Sigmoid colon (tissue), 7 donors: Measurements from ENCODE around the gene EGFLAM. TPM values are rescaled to one million over a fixed set of nuclear protein-coding genes. Genes with fewer than 3 reads are reported as not detected.

Experiments
- DNase-seq: peaks from one replicate; pipeline ENCODE4 v3.0.0-alpha.2; 2019
- H3K27ac ChIP-seq, 4 donors: fragments of 200-600 bp; sonication (generic); one replicate each; pipeline ENCODE4 v1.5.1; 2016 to 2019; ENCODE audit warnings: mild to moderate bottlenecking in 1 of 4
- H3K27me3 ChIP-seq, 3 donors: fragments of 200-600 bp; sonication (generic); one replicate each; pipeline ENCODE4 v1.5.1; 2019; ENCODE audit warnings: mild to moderate bottlenecking in 1 of 3
- H3K36me3 ChIP-seq, 4 donors: fragments of 200-600 bp; sonication (generic); one replicate each; pipeline ENCODE4 v1.5.1; 2016 to 2019
- H3K4me1 ChIP-seq, 4 donors: fragments of 200-600 bp; sonication (generic); one replicate each; pipeline ENCODE4 v1.5.1; 2017 to 2019
- H3K4me3 ChIP-seq, 4 donors: fragments of 200-600 bp; sonication (generic); one replicate each; pipeline ENCODE4 v1.5.1; 2017 to 2019; ENCODE audit warnings: mild to moderate bottlenecking in 2 of 4, moderate library complexity in 1 of 4
- H3K9me3 ChIP-seq, 4 donors: fragments of 200-600 bp in 3 of 4; sonication (generic) in 3 of 4; one replicate each; pipeline versions ENCODE4 v1.5.1 to v1.6.1; 2013 to 2019
- EP300 ChIP-seq, 4 donors: sonication (generic); formaldehyde crosslinking; IDR thresholded peaks; one replicate each; pipeline ENCODE4 v1.6.1; 2017; ENCODE audit warnings: antibody characterized with exemption in 4 of 4
- POLR2A ChIP-seq, 2 donors: fragments of 450-650 bp; IDR thresholded peaks; one replicate each; pipeline ENCODE4 v1.6.1; 2016; ENCODE audit warnings: antibody characterized with exemption in 2 of 2, mild to moderate bottlenecking in 2 of 2, moderate library complexity in 2 of 2
- POLR2AphosphoS5 ChIP-seq, 4 donors: sonication (generic); formaldehyde crosslinking; IDR thresholded peaks; one replicate each; pipeline ENCODE4 v1.6.1; 2017; ENCODE audit warnings: antibody characterized with exemption in 4 of 4
- WGBS, 2 donors: extraction: QIAGEN DNeasy Blood & Tissue Kit; methylation state at CpG; one replicate each; pipeline ENCODE4 v1.1.7; 2013; 5-methylcytosine and 5-hydroxymethylcytosine counted together
- intact Hi-C: fragments of 100-400 bp; cut with DNase I; formaldehyde crosslinking; loops from one replicate; pipeline ENCODE4 v1.15.1; 2023
- polyA plus RNA-seq, 3 donors: library from polyadenylated mRNA; stranded (reverse); fragments of 200-250 nt; gene quantifications; one replicate each; pipeline ENCODE4 v1.2.3, GENCODE V29; 2013
- total RNA-seq, 4 donors: library from RNA; depleted of rRNA; stranded (reverse); fragments of >200 nt; gene quantifications; one replicate each; pipeline ENCODE4 v1.1.0, GENCODE V29; 2016
- TF ChIP-seq, protein P1 (sequence below), 4 experiments: fragments of 450-650 bp in 3 of 4; fragments of 200-600 bp in 1 of 4; IDR thresholded peaks; one replicate each; pipeline ENCODE4 v1.5.1; 2016 to 2019; ENCODE audit warnings: antibody characterized with exemption in 4 of 4, mild to moderate bottlenecking in 3 of 4, moderate library complexity in 2 of 4
- donor health status: healthy with polysubstance abuse.
- donor health status: Bipolar disorder and iron deficiency.
- donor health status: healthy.

The EGFLAM gene
- total and polyA plus RNA-seq, 7 donors, result 0.46 to 5.7 (median 2.5) TPM

DNA sequence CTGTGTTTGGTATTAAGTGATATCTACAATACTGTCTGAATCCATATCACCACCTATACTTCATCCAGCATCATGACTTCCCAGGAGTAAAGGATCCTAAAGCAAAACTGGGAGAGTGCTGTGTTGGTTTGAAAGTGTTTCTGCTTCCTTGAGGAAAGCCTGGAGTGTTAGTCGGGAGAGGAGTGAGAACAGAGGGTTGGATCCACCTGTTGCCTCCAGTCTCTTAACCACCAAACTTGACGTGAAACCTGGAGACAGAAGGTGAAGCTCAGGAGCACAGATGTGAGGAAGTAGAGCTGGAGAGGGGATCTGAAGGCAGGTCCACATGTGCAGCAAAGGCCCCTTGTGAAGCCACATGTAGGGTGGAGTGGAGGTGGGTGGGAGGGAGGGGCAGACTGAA is 88.2 kb downstream of the EGFLAM start:
- no peak for TF ChIP-seq POLR2AphosphoS5 (IDR thresholded peaks at IDR 0.05)
- TF ChIP-seq POLR2A (IDR thresholded peaks at IDR 0.05), result no peak
- TF ChIP-seq, protein P1, sequence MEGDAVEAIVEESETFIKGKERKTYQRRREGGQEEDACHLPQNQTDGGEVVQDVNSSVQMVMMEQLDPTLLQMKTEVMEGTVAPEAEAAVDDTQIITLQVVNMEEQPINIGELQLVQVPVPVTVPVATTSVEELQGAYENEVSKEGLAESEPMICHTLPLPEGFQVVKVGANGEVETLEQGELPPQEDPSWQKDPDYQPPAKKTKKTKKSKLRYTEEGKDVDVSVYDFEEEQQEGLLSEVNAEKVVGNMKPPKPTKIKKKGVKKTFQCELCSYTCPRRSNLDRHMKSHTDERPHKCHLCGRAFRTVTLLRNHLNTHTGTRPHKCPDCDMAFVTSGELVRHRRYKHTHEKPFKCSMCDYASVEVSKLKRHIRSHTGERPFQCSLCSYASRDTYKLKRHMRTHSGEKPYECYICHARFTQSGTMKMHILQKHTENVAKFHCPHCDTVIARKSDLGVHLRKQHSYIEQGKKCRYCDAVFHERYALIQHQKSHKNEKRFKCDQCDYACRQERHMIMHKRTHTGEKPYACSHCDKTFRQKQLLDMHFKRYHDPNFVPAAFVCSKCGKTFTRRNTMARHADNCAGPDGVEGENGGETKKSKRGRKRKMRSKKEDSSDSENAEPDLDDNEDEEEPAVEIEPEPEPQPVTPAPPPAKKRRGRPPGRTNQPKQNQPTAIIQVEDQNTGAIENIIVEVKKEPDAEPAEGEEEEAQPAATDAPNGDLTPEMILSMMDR (IDR thresholded peaks at IDR 0.05), result no peak
- no peak for TF ChIP-seq EP300 (IDR thresholded peaks at IDR 0.05)
- intact Hi-C loops, result no loop called here
- Histone ChIP-seq H3K9me3 (no peaks in the 10 kb centered on the region), H3K27me3 (no peaks in the 10 kb centered on the region), H3K4me3 (no peak overlapping the region), H3K36me3 (no peaks in the 10 kb centered on the region), H3K27ac (no peak overlapping the region), H3K4me1 (no peaks in the 10 kb centered on the region)
- 87 to 93% methylated on average over 2 of the region's 2 CpGs for WGBS, 2 donors
- DNase-seq, result no peak

DNA sequence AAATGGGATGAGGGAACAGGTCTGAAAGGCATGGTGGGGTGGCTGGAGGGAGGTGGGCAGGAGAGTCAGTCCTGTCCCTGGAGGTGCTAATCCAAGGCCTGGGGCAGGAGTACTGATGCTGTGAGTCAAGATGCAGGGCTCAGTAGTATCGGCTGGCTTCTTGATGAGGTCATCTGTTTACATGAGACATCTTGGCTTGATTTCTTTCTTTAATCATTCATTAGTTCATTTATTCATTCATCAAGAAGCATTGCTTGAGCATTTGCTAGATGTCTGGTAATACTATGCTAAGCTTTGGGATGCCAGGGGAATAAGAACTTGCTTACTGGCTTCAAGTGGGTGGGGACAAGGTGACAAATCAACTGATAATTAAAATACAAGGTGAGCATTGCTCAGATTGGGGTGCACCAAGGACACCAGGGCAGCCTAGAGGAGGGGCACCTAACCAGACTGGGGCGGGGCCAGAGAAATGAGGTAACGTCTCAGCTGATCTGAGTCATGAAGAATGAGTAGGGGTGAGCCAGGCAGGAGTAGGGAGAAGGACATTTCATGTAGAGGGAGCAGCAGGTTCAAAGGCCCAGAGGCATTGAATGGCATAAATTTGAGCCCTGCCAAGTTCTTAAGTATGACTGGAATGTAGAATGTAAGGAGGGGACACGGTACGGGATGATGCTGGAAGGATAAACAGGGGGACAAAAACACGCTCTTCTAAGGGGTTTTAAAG is 88.8 kb downstream of the EGFLAM start:
- intact Hi-C loops, result no loop called here
- no peaks in the 10 kb centered on the region for H3K27me3 ChIP-seq
- no peak for TF ChIP-seq POLR2AphosphoS5 (IDR thresholded peaks at IDR 0.05)
- TF ChIP-seq, protein P1 (IDR thresholded peaks at IDR 0.05), result no peak
- no peak for TF ChIP-seq EP300 (IDR thresholded peaks at IDR 0.05)
- no peak for TF ChIP-seq POLR2A (IDR thresholded peaks at IDR 0.05)
- no peak for DNase-seq
- no peak overlapping the region for H3K4me3 ChIP-seq
- no peaks in the 10 kb centered on the region for H3K36me3 ChIP-seq
- no peak overlapping the region for H3K27ac ChIP-seq
- H3K9me3 ChIP-seq, result no peaks in the 10 kb centered on the region
- no peaks in the 10 kb centered on the region for H3K4me1 ChIP-seq
- 81 to 86% methylated on average over 6 of the region's 6 CpGs for WGBS, 2 donors

DNA sequence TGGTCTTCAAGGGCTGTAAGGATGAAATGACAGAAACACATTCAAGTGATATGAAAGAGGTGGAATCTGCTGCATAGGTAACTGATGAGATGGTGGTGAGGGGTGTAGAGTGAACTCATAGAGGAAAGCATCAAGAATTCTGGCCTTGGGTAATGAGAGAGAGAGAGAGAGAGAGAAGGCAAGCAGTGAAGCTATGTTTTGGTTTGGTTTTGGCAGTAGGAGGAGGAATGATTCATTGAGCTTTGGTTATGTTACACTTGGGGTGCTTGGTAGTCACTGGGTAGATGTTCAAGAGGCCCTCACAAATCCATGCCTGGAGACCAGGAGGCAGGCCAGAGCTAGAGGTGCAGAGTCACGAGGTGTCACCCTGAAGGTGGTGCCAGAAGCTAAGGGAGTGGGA is 89.5 kb downstream of the EGFLAM start:
- no peaks in the 10 kb centered on the region for H3K4me1 ChIP-seq
- WGBS, 2 donors, result 37 to 72% methylated on average over 1 of the region's 1 CpG
- no peaks in the 10 kb centered on the region for H3K27me3 ChIP-seq
- TF ChIP-seq POLR2A (IDR thresholded peaks at IDR 0.05) (no peak), POLR2AphosphoS5 (IDR thresholded peaks at IDR 0.05) (no peak), EP300 (IDR thresholded peaks at IDR 0.05) (no peak)
- TF ChIP-seq, protein P1 (IDR thresholded peaks at IDR 0.05), result no peak
- H3K27ac ChIP-seq, result no peak overlapping the region
- H3K9me3 ChIP-seq, result no peaks in the 10 kb centered on the region
- no peaks in the 10 kb centered on the region for H3K36me3 ChIP-seq
- no peak overlapping the region for H3K4me3 ChIP-seq
- no peak for DNase-seq
- intact Hi-C loops, result no loop called here

- no peak for DNase-seq
- H3K27ac ChIP-seq, result no peak overlapping the region
- TF ChIP-seq, protein P1 (IDR thresholded peaks at IDR 0.05), result no peak
- TF ChIP-seq EP300 (IDR thresholded peaks at IDR 0.05) (no peak), POLR2A (IDR thresholded peaks at IDR 0.05) (no peak), POLR2AphosphoS5 (IDR thresholded peaks at IDR 0.05) (no peak)
- intact Hi-C loops, result no loop called here
- H3K4me1 ChIP-seq, result no peaks in the 10 kb centered on the region
- no peak overlapping the region for H3K4me3 ChIP-seq
- H3K27me3 ChIP-seq, result no peaks in the 10 kb centered on the region
- H3K36me3 ChIP-seq, result no peaks in the 10 kb centered on the region
- WGBS, 2 donors, result 88 to 91% methylated on average over 11 of the region's 11 CpGs
- no peaks in the 10 kb centered on the region for H3K9me3 ChIP-seq
Observed at GRCh38 chr5:38360323-38361061, 102.1 kb downstream of the EGFLAM start.
